HL-60/S4 (cell line): Measurements from ENCODE around the gene UBE2E3.

Experiments
- in situ Hi-C: fragments of 300-500 bp; cut with MboI; formaldehyde crosslinking; loops from 2 replicates; pipeline ENCODE4 v1.14.3; 2022; ENCODE audit warnings: low sequenced_read_pairs

Gene UBE2E3

GRCh38 chr2:180978903-180979748, 1.3 kb upstream of the UBE2E3 start:
- in situ Hi-C loops, result no loop called here

DNA sequence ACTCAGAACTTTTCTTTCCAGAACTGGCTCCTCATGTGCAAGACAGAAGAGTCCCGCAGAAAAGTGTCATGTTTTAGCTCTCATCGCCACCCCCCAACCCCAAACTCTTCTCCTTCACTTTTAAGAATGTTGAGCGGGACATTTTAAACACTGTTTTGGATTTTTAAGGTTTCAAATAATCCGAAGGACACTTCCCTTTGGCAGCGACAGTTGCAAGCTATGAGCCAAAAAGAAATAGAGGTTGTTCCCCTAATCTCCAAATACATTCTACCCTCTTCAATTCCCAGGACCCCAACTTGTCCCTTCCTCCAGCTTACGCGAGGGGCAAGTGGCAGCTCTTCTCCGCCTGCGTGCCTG, 678 bp upstream of the UBE2E3 start:
- in situ Hi-C loops, result no loop called here

DNA sequence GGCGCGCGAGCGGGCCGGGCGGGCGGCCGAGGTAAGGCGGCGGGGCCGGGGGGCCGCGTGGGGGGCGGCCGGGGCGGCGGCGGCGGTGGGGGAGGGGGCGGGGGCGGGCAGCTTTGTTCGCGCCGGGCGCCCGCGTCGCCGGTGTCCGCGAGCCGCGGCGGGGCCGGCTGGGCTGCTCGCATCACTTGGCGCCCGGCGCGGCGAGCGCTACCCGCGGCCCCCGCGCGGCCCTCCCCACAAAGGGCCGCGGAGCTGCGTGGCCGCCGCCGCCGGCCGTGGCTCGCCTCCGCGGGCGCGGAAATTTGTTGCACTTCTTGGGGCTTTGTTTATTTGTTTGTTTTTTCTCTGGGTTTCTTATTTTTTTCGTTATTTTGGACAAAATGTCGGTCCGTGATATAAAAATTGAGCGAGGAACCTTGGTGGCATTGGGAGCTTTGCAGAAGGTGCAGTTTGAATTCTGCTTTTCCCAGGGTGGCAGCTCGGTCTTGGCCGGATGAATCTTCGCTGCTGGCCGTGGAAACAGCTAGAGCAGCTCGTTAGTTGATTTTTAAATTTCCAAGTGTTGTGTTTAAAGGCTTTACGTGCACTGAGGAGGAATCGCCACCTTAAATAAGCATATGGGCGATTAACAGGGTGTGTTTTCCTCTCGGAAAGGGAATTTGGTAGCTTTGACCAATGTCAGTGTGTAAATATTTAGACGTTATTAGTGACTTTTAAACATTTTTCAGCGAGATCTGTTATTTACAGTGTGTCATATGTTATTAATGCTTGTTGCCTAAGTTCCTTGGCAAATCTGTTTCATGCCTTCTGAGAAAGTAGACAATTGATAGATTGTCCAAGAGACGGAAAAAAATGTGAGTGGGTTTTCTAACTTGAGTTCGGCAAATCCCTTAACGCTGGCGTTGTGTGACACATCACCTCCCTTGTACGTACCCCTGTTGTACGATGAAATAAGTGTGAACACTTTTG, 822 bp downstream of the UBE2E3 start:
- in situ Hi-C loops, result no loop called here

GRCh38 chr2:180983468-180984242, 3.2 kb downstream of the UBE2E3 start:
- in situ Hi-C loops, result no loop called here

GRCh38 chr2:180985771-180986395, 5.5 kb downstream of the UBE2E3 start:
- in situ Hi-C loops, result no loop called here

DNA sequence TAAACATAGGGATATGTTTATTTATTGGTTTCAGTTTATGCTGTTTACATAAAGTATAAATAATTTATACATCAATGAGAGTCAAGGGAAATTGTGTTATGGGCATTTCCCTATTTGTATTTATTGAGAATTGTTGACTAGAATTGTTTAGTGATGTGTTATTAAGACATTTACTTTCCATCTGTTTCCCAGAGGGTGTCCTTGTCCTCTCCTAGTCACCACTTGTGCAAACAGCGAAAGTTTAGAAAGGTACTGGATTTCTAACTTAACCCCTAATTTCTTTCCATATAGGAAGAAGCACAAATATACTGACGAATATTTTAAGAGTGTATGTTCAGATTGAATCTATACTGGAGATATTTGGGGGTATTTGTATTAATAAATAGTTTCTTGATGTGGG, 6.7 kb downstream of the UBE2E3 start:
- in situ Hi-C loops, result no loop called here

- in situ Hi-C loops, result no loop called here
These were observed 9.9 kb downstream of the UBE2E3 start for GRCh38 chr2:180990337-180990736.

DNA sequence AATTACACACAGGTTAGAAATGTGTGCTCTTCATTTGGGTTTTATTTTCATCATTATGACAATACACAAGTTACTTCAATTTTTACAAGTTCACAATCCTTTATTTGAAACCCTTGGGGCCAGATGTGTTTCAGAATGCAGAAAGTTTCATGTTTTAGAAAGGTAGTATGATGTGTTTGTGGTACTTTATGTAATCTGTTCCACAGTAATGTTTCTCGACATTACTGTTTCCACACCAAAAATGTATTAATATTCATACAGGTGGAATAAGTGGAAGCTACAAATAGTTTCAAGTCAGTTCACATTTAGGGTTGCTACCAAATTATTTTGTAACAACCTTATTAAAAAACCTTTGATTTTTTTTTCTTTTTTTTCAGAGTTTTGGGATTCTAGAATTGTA, 10.4 kb downstream of the UBE2E3 start:
- in situ Hi-C loops, result no loop called here

- in situ Hi-C loops, result no loop called here
These were observed 11.0 kb downstream of the UBE2E3 start for GRCh38 chr2:180991361-180991760.

- in situ Hi-C loops, result no loop called here
These were observed 11.4 kb downstream of the UBE2E3 start for GRCh38 chr2:180991820-180992219.

- in situ Hi-C loops, result no loop called here
These were observed 12.6 kb downstream of the UBE2E3 start for GRCh38 chr2:180992994-180993393.

DNA sequence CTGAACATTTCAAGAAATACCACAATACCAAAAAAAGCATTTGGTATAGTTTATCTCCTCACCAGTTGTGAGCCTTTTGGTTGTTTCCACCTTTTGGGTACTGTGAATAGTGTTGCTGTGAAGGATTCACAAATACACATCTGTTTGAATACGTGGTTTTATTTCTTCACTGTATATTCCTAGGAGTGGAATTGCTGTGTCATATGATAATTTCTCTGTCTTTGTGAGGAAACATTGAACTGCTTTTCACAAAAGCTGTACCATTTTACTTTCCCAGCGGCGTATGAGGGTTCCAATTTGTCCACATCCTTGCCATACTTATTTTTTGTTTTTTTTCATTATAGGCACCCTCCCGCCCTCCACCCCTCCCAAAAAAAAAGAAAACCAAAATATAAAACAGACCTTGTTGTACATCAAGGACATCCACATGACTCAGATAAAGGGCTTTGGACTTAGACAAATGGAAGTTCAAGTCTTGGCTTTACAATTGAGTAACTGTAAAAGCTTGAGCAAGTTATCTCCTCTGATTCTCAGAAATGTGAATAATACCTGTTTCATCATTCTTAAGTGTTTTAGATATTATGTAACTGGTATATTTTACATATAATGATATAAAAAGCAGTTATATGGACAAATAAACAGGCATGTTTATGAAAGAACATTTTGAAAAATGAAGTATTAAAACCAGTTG, 19.0 kb downstream of the UBE2E3 start:
- in situ Hi-C loops, result no loop called here

- in situ Hi-C loops, result no loop called here
These were observed 24.4 kb downstream of the UBE2E3 start for GRCh38 chr2:181004647-181005325.

- in situ Hi-C loops, result no loop called here
These were observed 24.9 kb downstream of the UBE2E3 start for GRCh38 chr2:181005326-181005655.

DNA sequence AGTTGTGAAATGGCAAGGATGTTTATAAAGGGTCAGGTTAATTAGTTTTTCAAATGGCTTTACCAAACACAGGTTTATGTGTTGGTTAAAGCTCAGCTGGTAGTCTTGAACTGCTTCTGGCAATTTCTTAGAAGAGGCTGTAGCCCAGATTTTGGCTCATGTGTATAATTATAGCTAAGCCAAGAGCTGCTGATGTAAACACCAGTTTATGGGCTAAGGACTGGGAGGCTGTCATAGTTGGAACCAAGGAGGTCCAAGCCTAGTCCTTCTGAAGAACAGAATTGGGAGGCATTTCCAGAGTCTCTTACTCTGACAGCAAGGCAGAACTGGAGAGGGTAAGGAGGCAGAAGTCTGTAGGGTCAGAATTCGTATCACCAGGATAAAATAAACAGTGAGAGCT, 25.4 kb downstream of the UBE2E3 start:
- in situ Hi-C loops, result no loop called here

- in situ Hi-C loops, result no loop called here
These were observed 26.9 kb downstream of the UBE2E3 start for GRCh38 chr2:181007086-181007837.

DNA sequence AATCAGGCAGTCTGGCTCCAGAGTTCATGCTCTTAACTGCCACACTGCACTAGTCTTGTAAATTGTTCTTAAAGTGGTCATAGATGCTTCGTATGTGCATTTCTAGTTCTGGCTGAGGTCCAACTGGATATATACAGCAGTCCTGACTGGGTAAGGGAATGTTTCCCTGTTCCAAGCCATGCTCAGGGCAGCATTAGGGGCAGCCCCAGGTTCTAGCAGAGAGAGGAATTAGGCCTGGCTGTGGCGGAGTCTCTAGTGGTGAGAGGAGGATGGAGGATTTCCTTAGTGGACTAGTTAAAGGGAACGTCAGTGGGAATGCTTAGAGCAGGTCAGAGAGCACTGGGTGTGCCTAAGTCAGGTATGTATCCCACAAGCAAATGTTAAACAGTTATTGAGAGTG, 28.0 kb downstream of the UBE2E3 start:
- in situ Hi-C loops, result no loop called here

DNA sequence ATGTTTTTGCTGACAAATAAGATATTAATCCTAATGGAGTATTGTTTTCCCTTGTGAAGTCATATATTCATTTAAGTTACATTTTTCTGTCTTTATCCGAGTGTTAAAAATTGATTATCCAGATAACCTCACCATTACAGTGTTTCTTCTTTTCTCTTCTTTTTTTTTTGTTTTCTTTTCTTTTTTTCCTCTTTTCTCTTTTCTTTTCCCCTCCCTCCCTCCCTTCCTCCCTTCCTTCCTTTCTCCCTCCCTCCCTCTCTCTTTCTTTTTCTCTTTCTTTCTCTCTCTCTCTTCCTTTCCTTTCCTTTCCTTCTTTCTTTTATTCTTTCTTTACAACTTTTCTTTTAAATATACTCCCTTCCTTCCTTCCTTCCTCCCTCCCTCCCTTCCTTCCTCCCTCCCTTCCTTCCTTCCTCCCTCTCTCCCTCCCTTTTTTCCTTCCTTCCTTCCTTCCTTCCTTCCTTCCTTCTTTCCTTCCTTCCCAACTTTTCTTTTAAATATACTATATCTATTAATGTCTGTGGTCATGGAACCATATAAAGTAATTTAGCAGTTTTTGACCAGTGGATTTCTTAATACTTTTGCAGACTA, 40.9 kb downstream of the UBE2E3 start:
- in situ Hi-C loops, result no loop called here

DNA sequence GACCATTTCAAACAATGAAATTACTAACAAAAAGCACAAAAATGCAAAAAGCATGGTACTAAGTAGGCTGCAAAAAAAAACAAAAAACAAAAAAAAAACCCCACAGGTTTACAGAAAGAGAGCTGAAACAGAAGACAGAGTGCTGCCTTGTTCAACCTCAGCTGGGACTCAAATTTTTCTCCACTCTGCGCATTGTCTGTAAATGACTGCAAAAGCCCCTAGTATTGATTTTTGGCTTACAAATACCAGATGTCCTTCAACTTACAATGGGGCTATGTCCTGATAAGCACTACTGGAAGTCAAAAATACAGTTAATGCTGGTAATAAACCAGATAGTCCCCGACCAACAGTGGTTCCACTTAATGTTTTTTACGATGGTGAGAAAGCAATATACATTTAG, 42.2 kb downstream of the UBE2E3 start:
- in situ Hi-C loops, result no loop called here
